Sigmoid colon (tissue), 4 donors: ENCODE data around the gene GPR137B.

ENCODE experiments used
- POLR2AphosphoS5 ChIP-seq, 4 donors: sonication (generic); formaldehyde crosslinking; IDR thresholded peaks; one replicate each; pipeline ENCODE4 v1.6.1; 2017; ENCODE audit warnings: antibody characterized with exemption in 4 of 4
- TF ChIP-seq, protein P1 (sequence below), 4 experiments: fragments of 450-650 bp in 3 of 4; fragments of 200-600 bp in 1 of 4; IDR thresholded peaks; one replicate each; pipeline ENCODE4 v1.5.1; 2016 to 2019; ENCODE audit warnings: antibody characterized with exemption in 4 of 4, mild to moderate bottlenecking in 3 of 4, moderate library complexity in 2 of 4

DNA sequence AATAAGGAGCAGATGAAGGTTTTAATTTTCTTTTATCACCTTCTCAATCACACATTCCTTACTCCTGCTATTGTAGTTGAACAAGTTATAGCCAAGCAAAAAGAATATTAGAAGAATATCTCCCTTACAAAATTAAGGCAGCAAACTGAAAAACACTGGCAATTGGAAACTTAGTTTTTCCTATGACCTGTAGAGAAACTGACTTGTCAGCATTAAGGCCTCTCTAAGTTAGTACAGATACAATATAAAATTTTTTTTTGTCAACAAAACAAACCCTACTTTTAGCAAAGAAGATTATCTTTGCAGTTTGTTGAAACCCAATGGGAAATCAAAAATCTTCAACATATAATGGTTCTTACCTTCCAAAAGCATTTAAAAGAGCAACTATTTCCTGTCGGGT, 78.1 kb downstream of the GPR137B start:
- TF ChIP-seq, protein P1, sequence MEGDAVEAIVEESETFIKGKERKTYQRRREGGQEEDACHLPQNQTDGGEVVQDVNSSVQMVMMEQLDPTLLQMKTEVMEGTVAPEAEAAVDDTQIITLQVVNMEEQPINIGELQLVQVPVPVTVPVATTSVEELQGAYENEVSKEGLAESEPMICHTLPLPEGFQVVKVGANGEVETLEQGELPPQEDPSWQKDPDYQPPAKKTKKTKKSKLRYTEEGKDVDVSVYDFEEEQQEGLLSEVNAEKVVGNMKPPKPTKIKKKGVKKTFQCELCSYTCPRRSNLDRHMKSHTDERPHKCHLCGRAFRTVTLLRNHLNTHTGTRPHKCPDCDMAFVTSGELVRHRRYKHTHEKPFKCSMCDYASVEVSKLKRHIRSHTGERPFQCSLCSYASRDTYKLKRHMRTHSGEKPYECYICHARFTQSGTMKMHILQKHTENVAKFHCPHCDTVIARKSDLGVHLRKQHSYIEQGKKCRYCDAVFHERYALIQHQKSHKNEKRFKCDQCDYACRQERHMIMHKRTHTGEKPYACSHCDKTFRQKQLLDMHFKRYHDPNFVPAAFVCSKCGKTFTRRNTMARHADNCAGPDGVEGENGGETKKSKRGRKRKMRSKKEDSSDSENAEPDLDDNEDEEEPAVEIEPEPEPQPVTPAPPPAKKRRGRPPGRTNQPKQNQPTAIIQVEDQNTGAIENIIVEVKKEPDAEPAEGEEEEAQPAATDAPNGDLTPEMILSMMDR (IDR thresholded peaks at IDR 0.05) = no peak
- TF ChIP-seq POLR2AphosphoS5 (IDR thresholded peaks at IDR 0.05) = no peak
